DOHH2 (cell line): ENCODE results near the gene HES6.

ENCODE experiments used
- EZH2phosphoT487 ChIP-seq: fragments of 200-600 bp; sonication (generic); IDR thresholded peaks from 2 replicates; pipeline ENCODE4 v1.6.1; 2017; ENCODE audit warnings: borderline replicate concordance, mild to moderate bottlenecking, antibody characterized with exemption, low read length, moderate library complexity, mixed read lengths
- TF ChIP-seq, protein P1 (sequence below): fragments of 200-600 bp; sonication (generic); IDR thresholded peaks from one replicate; pipeline ENCODE4 v1.5.1; 2014; ENCODE audit warnings: antibody characterized with exemption, mild to moderate bottlenecking, low read depth, low read length; ENCODE audit not compliant: poor library complexity, severe bottlenecking

DNA sequence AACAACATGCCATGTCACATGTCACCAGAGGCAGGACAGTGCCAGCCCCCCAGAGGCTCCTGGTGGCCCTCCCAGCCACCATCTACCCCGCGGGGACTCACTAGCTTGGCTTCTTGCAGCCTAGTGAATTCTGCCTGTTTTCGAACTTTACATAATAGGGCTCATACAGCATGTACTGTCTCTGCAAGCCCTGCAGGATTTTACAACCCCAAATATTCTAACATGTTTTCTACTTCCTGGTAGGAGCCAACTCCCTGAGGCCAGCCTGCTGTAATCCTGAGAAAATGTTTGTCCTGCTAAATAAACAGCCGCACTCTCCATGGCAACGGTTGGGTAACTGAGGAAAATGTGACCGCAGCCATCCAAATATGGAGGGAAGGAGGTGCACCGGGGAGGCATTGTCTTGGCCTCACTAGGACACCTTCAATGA is 45.8 kb upstream of the HES6 start:
- TF ChIP-seq, protein P1, sequence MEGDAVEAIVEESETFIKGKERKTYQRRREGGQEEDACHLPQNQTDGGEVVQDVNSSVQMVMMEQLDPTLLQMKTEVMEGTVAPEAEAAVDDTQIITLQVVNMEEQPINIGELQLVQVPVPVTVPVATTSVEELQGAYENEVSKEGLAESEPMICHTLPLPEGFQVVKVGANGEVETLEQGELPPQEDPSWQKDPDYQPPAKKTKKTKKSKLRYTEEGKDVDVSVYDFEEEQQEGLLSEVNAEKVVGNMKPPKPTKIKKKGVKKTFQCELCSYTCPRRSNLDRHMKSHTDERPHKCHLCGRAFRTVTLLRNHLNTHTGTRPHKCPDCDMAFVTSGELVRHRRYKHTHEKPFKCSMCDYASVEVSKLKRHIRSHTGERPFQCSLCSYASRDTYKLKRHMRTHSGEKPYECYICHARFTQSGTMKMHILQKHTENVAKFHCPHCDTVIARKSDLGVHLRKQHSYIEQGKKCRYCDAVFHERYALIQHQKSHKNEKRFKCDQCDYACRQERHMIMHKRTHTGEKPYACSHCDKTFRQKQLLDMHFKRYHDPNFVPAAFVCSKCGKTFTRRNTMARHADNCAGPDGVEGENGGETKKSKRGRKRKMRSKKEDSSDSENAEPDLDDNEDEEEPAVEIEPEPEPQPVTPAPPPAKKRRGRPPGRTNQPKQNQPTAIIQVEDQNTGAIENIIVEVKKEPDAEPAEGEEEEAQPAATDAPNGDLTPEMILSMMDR: no peak
- TF ChIP-seq EZH2phosphoT487: no peak
